GM12872 (cell line): ENCODE data around the gene SYNE2.

Source experiments
- CTCF ChIP-seq: IDR thresholded peaks from 3 replicates; pipeline ENCODE4 v1.5.1; 2011; ENCODE audit warnings: low read depth, mild to moderate bottlenecking, low read length, moderate library complexity; ENCODE audit not compliant: insufficient read depth

The SYNE2 gene

DNA sequence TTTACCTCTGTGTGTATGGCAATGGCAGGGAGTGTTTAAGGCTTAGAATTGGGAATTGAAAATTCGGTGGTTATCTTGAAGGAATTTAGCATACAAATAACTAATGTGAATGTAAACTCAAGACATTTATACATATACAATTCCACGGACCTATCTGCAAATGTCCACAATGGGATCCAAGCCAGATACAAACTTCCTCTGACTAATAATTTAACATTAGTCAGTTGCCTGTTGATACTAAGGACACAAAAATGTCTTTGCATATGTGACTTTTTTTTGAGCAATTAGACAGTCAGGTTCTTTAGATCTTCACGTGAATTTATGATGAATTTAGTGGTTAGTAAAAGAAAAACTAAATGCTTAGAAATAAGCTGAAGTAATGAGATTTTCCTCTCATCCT is 400.9 kb downstream of the SYNE2 start:
- TF ChIP-seq CTCF, result no peak

- TF ChIP-seq CTCF, result no peak
These were observed 403.0 kb downstream of the SYNE2 start for GRCh38 chr14:64255756-64256155.

GRCh38 chr14:64260418-64260817 is 407.6 kb downstream of the SYNE2 start:
- TF ChIP-seq CTCF, result no peak

DNA sequence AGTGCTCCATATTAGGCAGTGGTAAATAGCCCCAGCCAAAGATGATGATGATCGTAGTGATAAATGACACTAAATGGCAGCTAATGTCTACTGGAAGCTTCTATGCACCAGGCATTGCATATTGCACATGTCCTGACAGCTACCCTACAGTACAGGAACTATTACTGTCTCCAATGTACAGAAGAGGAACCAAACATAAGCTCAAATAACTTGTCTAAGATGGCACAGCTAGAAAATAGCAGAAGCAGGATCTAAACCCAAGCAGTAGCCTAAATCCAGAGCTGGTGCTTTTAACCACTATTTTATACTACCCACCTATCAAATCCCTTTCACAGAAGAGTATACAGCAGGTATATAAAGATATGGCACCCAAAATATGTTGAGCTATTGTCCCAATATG is 412.4 kb downstream of the SYNE2 start:
- TF ChIP-seq CTCF, result no peak

DNA sequence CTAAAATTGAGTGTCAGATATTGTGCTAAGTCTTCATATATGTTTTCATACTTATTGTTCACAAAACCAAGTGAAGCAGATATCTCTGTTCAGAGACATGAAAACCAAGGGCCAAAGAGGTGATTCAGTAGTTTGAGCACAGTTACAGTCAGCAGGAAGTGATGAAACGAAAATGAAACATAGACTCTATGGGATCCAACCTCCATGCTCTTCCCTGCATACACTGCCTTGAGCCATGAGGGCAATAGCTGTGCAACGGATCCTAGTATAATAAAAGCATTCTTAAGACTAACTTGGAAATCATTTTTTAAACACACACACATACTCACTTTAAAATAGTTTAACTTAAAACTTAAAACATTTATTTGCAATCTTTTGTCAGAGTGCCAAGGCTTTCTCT is 413.4 kb downstream of the SYNE2 start:
- TF ChIP-seq CTCF, result no peak

DNA sequence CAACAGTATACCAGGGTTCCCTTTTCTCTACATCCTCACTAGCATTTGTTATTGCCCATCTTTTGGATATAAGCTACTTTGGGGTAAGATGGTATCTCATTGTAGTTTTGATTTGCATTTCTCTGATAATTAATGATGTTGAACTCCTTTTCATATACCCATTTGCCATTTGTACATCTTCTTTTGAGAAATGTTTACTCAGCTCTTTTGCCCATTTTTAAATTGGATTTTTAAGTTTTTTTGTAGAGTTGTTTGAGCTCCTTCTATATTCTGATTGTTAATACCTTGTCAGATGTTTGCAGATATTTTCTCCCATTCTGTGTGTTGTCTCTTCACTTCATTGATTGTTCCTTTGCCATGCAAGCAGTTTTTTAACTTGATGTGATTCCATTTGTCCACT is 419.2 kb downstream of the SYNE2 start:
- no peak for TF ChIP-seq CTCF
